NOMO-1 (cell line): ENCODE measurements around the gene ASNSD1.
"Not testable (repeated sequence)": the region's sequence is repeated elsewhere in the genome, so short reads cannot be mapped to it uniquely, and the experiment has no call there.

Experiments
- DNase-seq, 2 experiments: peaks; one replicate each; lab custom pipeline; 2025; ENCODE audit not compliant: unreplicated experiment in 2 of 2; lab: John Stamatoyannopoulos, UW

Gene ASNSD1

GRCh38 chr2:189641590-189641989 lies 19.7 kb upstream of the ASNSD1 start:
- no peak for DNase-seq

DNA sequence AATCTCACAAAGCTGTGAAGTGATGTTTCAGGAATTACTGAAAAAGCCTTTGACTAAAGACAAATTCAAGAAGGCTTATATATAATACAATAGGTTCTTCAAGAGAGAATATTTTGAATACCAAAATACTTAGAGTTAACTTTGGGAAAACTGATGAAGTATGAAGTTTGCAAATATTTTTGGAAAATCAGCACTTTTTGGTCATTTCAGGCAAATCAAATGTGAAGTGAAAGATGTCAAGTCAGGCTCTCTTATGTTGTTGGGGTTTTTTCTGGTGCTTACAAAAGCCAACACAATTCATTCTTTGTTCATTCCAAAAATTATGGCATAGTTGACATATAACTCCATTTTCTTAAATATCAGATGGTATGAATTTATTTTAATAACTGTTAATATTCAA lies 14.7 kb upstream of the ASNSD1 start:
- no peak for DNase-seq

GRCh38 chr2:189648846-189649509 lies 12.3 kb upstream of the ASNSD1 start:
- DNase-seq, result no peak

- no peak for DNase-seq
Observed at GRCh38 chr2:189651284-189651683, 10.0 kb upstream of the ASNSD1 start.

GRCh38 chr2:189653464-189653863 lies 7.8 kb upstream of the ASNSD1 start:
- not testable (repeated sequence) for DNase-seq

DNA sequence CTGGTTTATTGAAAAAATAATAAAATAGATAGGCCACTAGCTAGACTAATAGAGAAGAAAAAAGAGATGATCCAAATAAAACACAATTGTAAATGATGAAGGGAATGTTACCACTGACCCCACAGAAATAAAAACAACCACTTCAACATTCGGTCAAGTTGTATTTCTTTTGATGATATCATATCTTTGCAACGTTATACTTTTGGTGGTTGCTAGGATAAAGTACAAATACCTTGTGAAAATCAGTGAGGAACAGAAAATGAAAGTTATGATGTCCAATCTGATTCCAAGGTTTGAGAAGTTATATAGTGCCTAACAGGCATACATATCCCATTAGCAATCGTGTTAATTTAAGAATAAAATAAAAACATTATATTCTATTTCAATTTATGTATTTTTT lies 6.6 kb upstream of the ASNSD1 start:
- DNase-seq, result no peak

- peak; percentile 8 to 44 for DNase-seq
Observed at GRCh38 chr2:189657867-189658266, 3.4 kb upstream of the ASNSD1 start.

DNA sequence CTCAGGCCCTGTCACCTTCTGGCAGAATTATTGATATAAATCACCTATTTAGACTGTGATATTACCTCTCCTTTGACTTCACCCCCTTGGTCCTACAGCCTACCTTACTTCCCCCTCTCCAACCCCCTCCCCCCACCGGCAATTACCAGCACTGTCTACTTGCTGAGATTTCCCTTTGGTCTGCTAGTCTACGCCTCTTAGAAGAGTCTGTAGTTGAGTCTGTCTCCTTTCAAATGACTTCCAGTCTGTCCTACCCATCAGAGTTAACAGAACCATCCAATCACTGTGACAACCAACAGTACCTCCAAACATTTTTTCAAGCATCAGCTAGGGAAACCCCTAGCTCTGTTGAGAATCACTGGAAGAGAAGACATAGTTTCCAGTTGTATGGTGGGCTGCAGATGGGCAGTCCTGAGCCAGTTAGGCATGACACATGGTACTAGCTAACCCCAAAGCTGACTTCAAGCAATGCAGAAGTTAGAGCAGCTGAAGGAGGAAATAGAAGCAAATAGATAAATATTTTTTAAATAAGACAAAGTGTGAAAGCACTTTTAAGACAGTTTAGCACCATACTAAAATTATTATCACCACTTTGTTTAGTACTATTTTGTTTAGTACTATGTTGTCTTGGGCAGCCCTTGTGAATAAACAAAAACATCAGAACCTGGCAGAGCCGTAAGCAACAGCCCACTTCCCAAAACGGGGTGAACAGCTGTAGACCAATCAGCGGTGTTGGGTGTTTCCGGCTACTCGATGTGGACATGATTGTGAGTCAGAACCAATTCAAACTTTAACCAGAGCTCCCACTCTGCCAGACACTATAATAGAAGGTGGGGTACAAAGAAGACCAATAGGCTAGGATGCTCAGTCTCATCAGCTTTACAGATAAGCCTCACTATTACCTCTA lies 2.7 kb upstream of the ASNSD1 start:
- DNase-seq, result peak; percentile 24 to 67

DNA sequence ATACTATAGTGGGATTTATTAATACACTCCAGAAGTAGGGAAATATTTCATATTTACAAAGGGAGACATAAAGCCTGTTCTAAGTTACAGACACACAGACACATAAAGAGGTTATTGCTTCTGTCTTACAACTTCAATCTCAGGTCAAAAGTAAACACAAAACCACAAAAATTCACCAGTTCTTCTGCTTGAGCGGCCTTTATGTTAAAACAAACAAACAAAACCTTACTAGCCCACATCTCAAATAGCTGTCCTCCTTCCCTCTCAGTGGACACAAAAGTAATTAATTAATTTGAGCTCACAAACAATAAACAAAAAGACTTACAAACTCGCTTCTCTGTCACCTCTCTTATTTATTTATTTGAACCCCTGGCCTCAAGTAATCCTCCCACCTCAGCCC lies 1.5 kb upstream of the ASNSD1 start:
- DNase-seq, result no peak

DNA sequence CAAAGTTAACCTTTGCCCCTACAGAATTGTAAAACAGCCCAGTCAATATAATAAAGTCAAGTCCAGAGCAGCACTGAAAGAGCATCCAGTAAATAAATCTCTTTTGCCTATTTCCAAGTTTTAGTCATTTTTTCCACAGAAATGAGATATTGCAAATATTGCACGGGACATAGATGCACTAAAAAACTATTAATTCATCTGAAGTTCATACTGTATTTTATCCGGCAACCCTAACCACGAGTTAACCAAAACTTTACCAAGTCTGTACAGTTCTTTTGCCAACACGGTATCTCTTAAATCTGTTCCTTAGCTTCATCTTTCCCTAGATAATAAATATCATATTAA lies 484 bp upstream of the ASNSD1 start:
- no peak for DNase-seq

- no peak for DNase-seq
Observed at GRCh38 chr2:189661957-189662321, 680 bp downstream of the ASNSD1 start.

- no peak for DNase-seq
Observed at GRCh38 chr2:189662669-189663226, 1.5 kb downstream of the ASNSD1 start.

DNA sequence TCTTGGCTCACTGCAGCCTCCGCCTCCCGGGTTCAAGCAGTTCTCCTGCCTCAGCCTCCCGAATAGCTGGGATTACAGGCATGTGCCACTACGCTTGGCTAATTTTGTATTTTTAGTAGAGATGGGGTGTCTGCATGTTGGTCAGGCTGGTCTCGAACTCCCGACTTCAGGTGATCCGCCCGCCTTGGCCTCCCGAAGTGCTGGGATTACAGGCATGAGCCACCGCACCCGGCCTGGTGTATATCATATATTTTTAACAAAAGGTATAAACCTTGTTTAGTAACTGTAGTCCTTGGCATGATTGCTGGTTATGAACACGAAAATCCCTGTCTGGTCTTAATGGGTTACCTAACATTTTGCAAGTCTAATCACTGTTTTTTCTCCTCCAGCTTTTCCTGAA lies 2.1 kb downstream of the ASNSD1 start:
- DNase-seq, result not testable (repeated sequence)

DNA sequence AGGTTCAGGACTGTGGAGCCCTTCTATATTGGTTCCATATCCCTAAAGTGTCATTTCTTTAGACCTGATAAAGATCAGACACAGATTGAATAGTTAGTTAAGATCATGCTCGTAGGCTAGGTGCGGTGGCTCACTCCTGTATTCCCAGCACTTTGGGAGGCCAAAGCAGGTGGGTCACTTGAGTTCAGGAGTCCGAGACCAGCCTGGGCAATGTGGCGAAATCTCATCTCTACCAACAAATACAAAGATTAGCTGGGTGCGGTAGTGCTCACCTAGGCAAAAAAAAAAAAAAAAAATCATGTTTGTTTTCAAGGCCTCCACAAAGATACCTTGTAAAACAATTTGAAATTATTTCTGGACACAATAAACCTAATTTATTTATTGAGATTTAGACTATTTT lies 8.7 kb downstream of the ASNSD1 start:
- DNase-seq, result no peak

- DNase-seq, result no peak
Observed at GRCh38 chr2:189673661-189674373, 12.6 kb downstream of the ASNSD1 start.

DNA sequence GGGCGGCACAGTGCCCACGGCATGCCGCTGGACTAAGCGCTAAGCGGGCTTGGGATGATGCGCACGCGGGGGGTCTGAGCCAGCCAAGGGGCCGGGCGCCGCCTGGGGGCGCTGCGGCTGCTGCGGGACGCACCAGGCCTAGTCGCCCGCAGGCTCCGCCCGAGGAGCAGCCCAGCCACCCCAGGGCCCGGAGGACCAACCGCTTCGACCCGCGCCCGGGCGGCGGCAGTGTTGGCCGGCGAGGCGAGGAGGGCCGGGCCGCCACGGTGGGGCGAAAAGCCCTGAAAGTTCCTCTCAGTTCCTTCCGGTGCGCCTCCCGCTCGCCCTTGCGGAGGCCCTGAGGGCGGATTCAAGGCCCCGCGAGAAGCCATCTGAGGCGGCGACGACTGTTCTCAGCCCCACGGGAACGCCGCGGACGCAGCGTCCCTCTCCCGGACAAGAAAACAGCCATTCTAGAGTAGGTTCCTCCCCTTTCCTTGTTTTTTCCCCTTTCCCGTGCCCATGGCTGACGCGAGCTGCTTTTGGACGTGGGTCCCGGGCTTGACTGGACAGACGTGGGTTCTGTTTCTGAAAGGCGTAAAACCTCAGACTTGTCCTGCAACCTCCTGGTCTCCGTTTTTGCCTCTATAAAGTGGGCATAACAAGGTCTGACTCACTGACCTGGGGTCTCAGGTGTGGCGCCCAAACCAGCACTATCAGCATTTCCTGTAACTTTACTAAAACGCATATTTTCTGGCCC lies 13.3 kb downstream of the ASNSD1 start, which contains the start of gene ANKAR:
Gene ANKAR, plus strand, starts transcription at position 297 of the 739 bp plus-strand sequence. CDS start 1,821 bp downstream, outside the sequence.
- peak; percentile 84 to 92 for DNase-seq

GRCh38 chr2:189676471-189676870 lies 15.2 kb downstream of the ASNSD1 start:
- DNase-seq, result no peak

DNA sequence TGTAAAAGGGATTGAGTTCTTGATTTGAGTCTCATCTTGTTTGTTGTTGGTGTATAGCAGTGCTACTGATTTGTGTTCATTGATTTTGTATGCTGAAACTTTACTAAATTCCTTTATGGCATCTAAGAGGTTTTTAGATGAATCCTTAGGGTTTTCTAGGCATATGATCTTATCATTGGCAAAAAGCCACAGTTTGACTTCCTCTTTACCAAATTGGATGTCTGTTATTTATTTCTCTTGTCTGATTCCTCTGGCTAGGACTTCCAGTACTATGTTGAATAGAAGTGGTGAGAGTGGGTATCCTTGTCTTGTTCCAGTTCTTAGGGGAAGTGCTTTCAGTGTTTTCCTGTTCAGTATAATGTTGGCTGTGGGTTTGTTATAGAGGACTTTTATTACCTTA lies 18.0 kb downstream of the ASNSD1 start:
- no peak for DNase-seq

DNA sequence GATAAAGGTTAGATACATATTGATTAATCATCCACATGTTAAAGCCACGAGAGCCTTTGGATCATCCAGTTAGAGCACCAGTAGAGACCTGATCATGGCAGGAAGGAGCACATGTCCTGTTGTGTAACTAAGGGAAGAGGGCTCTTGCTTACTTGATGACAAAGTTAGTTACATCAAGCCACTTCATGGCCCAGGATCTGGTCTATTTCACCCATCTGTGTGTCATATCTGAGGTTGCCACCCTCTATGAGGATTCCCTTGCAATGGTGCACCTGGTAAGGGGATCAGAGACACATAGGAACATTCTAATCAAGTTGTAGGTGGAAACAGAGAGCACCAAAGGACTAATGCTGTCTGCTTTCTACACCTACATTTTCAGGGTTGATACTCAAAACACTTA lies 19.9 kb downstream of the ASNSD1 start:
- DNase-seq, result no peak

- no peak for DNase-seq
Observed at GRCh38 chr2:189681903-189682302, 20.6 kb downstream of the ASNSD1 start.

DNA sequence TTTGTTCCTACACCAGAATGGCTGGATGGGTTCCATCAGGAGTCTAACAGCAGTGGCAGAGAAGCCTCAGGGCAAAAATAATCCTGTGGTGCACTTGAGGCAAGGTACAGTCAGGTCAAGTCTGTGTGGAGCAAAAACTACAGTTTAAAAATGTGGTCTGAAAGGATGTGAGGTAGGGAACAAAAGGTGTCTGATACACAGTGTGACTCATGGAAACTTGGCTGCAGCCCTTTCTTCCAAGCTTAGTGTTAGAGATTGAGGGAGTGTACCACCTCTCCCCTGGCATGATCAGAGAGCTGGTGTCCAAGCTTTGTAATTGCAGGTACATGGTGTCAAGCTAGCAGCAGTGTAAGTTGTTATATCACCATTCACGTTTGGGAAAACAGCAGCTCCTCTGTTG lies 22.1 kb downstream of the ASNSD1 start:
- DNase-seq, result no peak
